Panc1 (cell line): ENCODE results near the gene XYLT1. TPM values are rescaled to one million over a fixed set of nuclear protein-coding genes. Genes with fewer than 3 reads are reported as not detected.

Experiments
- ATAC-seq: fragments of 200-7000 bp; cut with Tn5 transposase; 2 replicates; pipeline ENCODE4 v1.9.1; 2020; ENCODE audit warnings: mild to moderate bottlenecking, moderate library complexity
- BruUV-seq: library from RNA; stranded (reverse); fragments of 400-500 nt; replicated peaks from 2 replicates; lab custom pipeline; 2021; lab: Mats Ljungman, UMichigan
- CTCF ChIA-PET: fragments of 300-600 bp; sonication (Branson Sonifier 250); formaldehyde crosslinking; loops from one replicate; lab custom pipeline; 2022; ENCODE audit warnings: antibody characterized with exemption; lab: Charles Lee
- POLR2A ChIA-PET: fragments of 300-600 bp; sonication (Branson Sonifier 250); formaldehyde crosslinking; loops from one replicate; lab custom pipeline; 2022; ENCODE audit warnings: antibody characterized with exemption; lab: Charles Lee
- DNase-seq: peaks from one replicate; pipeline ENCODE4 v3.0.0-alpha.2; 2010; ENCODE audit warnings: low read depth, low spot score
- H3K27ac ChIP-seq: 2 replicates; pipeline ENCODE4 v1.5.1; 2011; ENCODE audit warnings: mild to moderate bottlenecking, low read length, inconsistent platforms
- H3K27me3 ChIP-seq: fragments of 200-500 bp; sonication (Bioruptor generic); 2 replicates; pipeline ENCODE4 v1.6.0; 2014; ENCODE audit warnings: low read length, inconsistent platforms; ENCODE audit not compliant: control insufficient read depth, insufficient read depth
- H3K36me3 ChIP-seq: fragments of 200-500 bp; sonication (Bioruptor generic); 2 replicates; pipeline ENCODE4 v1.5.1; 2014; ENCODE audit warnings: inconsistent platforms, mild to moderate bottlenecking, low read length, moderate library complexity; ENCODE audit not compliant: control insufficient read depth, insufficient read depth
- H3K4me1 ChIP-seq: 2 replicates; pipeline ENCODE4 v1.5.1; 2011; ENCODE audit warnings: inconsistent platforms, mild to moderate bottlenecking, low read length, moderate library complexity; ENCODE audit not compliant: control insufficient read depth, insufficient read depth
- H3K4me3 ChIP-seq, 2 experiments: 2 replicates each; pipeline ENCODE4 v1.5.1; 2011 to 2012; ENCODE audit warnings: low read depth in 2 of 2, low read length in 2 of 2, mild to moderate bottlenecking in 2 of 2, inconsistent platforms in 1 of 2, moderate library complexity in 1 of 2
- H3K9me3 ChIP-seq: fragments of 200-500 bp; sonication (Bioruptor generic); 2 replicates; pipeline ENCODE4 v1.5.1; 2014; ENCODE audit warnings: low read depth, mild to moderate bottlenecking, inconsistent platforms, low read length, moderate library complexity; ENCODE audit not compliant: control insufficient read depth, insufficient read depth
- CTCF ChIP-seq: fragments of 450-650 bp; IDR thresholded peaks from 2 replicates; pipeline ENCODE4 v1.5.1; 2017; ENCODE audit warnings: mild to moderate bottlenecking
- POLR2AphosphoS5 ChIP-seq: IDR thresholded peaks from 2 replicates; pipeline ENCODE4 v1.6.1; 2012; ENCODE audit warnings: mild to moderate bottlenecking, low read depth, low read length, moderate library complexity
- SIN3A ChIP-seq: IDR thresholded peaks from 2 replicates; pipeline ENCODE4 v1.6.1; 2012; ENCODE audit warnings: low read depth, mild to moderate bottlenecking, low read length, moderate library complexity, borderline replicate concordance; ENCODE audit not compliant: insufficient read depth
- TCF7L2 ChIP-seq: IDR thresholded peaks from 2 replicates; pipeline ENCODE4 v1.6.1; 2011; ENCODE audit warnings: mild to moderate bottlenecking, low read depth, low read length, inconsistent platforms
- in situ Hi-C: cut with HindIII; loops from 2 replicates; pipeline ENCODE4 v1.10.0; 2016; ENCODE audit warnings: low sequenced_read_pairs, low pct_unique_long_range_greater_than_20kb
- intact Hi-C: fragments of 100-400 bp; cut with micrococcal nuclease; formaldehyde crosslinking; loops from one replicate; pipeline ENCODE4 v1.10.0; 2022; ENCODE audit not compliant: unreplicated experiment
- total RNA-seq: library from RNA; stranded (reverse); gene quantifications from one replicate; pipeline ENCODE4 v1.2.1, GENCODE V29; 2021; ENCODE audit not compliant: unreplicated experiment
- TF ChIP-seq, protein P1 (sequence below), 2 experiments: IDR thresholded peaks; 2 replicates each; pipeline ENCODE4 v1.6.1; 2011 to 2012; ENCODE audit warnings: low read depth in 2 of 2, control low read depth in 1 of 2, low read length in 1 of 2, mild to moderate bottlenecking in 1 of 2, moderate library complexity in 1 of 2; ENCODE audit not compliant: insufficient read depth in 1 of 2

XYLT1 gene
- total RNA-seq, 1 experiment from 2014 or later, result 0.62 TPM

- in situ Hi-C loops, result no loop called here
- intact Hi-C loops, result no loop called here
- DNase-seq (no peak), ATAC-seq (no peak)
- H3K27me3 ChIP-seq, result no peaks in the 10 kb centered on the region; the same call in 1 of the 2 replicates
- TF ChIP-seq CTCF, result no peak
- TF ChIP-seq SIN3A, result no peak
- TF ChIP-seq TCF7L2, result no peak
- ChIA-PET CTCF (no interaction called here), POLR2A (no interaction called here)
- H3K9me3 ChIP-seq, result no peaks in the 10 kb centered on the region
- H3K27ac ChIP-seq, result no peak overlapping the region
- H3K4me3 ChIP-seq, result no peak overlapping the region
- no peaks in the 10 kb centered on the region for H3K4me1 ChIP-seq
- H3K36me3 ChIP-seq, result no peaks in the 10 kb centered on the region
- BruUV-seq, result no TSS peak
These were observed 26.9 kb upstream of the XYLT1 start for GRCh38 chr16:17497648-17498047.

DNA sequence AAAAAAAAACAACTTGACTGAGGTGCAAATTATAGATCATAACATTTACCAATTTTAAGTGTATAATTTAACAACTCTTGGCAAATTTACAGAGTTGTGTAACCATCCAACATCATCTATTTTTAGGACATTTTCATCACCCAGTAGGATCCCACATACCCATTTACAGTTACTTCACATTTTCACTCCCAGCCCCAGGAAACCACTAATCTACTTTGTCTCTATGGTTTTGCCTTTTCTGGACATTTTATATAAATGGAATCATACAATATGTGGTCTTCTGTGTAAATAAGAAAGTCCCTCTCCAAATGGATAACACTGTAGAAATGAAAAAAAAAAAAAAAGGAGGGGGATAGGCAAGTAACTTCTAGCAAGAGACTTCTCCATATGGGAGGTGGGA is 26.1 kb upstream of the XYLT1 start:
- in situ Hi-C loops, result no loop called here
- no peak for ATAC-seq
- H3K27me3 ChIP-seq, result no peaks in the 10 kb centered on the region; the same call in 1 of the 2 replicates
- no peaks in the 10 kb centered on the region for H3K9me3 ChIP-seq
- no peaks in the 10 kb centered on the region for H3K36me3 ChIP-seq
- no peak for DNase-seq
- POLR2A ChIA-PET, result no interaction called here
- H3K4me1 ChIP-seq, result no peaks in the 10 kb centered on the region
- intact Hi-C loops, result no loop called here
- CTCF ChIA-PET, result no interaction called here
- TF ChIP-seq CTCF (no peak), POLR2AphosphoS5 (no peak), TCF7L2 (no peak), SIN3A (no peak)
- TF ChIP-seq, protein P1, sequence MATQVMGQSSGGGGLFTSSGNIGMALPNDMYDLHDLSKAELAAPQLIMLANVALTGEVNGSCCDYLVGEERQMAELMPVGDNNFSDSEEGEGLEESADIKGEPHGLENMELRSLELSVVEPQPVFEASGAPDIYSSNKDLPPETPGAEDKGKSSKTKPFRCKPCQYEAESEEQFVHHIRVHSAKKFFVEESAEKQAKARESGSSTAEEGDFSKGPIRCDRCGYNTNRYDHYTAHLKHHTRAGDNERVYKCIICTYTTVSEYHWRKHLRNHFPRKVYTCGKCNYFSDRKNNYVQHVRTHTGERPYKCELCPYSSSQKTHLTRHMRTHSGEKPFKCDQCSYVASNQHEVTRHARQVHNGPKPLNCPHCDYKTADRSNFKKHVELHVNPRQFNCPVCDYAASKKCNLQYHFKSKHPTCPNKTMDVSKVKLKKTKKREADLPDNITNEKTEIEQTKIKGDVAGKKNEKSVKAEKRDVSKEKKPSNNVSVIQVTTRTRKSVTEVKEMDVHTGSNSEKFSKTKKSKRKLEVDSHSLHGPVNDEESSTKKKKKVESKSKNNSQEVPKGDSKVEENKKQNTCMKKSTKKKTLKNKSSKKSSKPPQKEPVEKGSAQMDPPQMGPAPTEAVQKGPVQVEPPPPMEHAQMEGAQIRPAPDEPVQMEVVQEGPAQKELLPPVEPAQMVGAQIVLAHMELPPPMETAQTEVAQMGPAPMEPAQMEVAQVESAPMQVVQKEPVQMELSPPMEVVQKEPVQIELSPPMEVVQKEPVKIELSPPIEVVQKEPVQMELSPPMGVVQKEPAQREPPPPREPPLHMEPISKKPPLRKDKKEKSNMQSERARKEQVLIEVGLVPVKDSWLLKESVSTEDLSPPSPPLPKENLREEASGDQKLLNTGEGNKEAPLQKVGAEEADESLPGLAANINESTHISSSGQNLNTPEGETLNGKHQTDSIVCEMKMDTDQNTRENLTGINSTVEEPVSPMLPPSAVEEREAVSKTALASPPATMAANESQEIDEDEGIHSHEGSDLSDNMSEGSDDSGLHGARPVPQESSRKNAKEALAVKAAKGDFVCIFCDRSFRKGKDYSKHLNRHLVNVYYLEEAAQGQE (IDR thresholded peaks at IDR 0.05; ENCODE audit: insufficient read depth in 1 of 2, low read depth in 2 of 2, low read length in 1 of 2), result no peak
- no peak overlapping the region for H3K4me3 ChIP-seq
- no peak overlapping the region for H3K27ac ChIP-seq
- no TSS peak for BruUV-seq
